Choroid plexus epithelial cell (primary cell): Measurements from ENCODE around the gene KICS2.
A peak's percentile ranks its signal among the peaks of the same experiment; 100 is the strongest.

Experiments used
- DNase-seq: peaks from one replicate; pipeline ENCODE4 v3.0.0-alpha.2; 2010; ENCODE audit warnings: low read depth
- H3K4me3 ChIP-seq: 2 replicates; pipeline ENCODE4 v1.5.1; 2011; ENCODE audit warnings: low read depth, mild to moderate bottlenecking, control low read depth, low read length, moderate library complexity
- TF ChIP-seq, protein P1 (sequence below): conservative IDR thresholded peaks from 2 replicates; pipeline ENCODE4 v1.5.1; 2011; ENCODE audit warnings: low read depth, mild to moderate bottlenecking, control low read depth, inconsistent platforms, low read length, moderate library complexity

The KICS2 gene

GRCh38 chr12:64222009-64222765, at the start of gene KICS2:
Gene KICS2 (minus strand): TSS chr12:64222296. CDS start chr12:64222237, 59 bp downstream.
- H3K4me3 ChIP-seq = peak within 1 kb of the TSS; percentile 93
- TF ChIP-seq, protein P1, sequence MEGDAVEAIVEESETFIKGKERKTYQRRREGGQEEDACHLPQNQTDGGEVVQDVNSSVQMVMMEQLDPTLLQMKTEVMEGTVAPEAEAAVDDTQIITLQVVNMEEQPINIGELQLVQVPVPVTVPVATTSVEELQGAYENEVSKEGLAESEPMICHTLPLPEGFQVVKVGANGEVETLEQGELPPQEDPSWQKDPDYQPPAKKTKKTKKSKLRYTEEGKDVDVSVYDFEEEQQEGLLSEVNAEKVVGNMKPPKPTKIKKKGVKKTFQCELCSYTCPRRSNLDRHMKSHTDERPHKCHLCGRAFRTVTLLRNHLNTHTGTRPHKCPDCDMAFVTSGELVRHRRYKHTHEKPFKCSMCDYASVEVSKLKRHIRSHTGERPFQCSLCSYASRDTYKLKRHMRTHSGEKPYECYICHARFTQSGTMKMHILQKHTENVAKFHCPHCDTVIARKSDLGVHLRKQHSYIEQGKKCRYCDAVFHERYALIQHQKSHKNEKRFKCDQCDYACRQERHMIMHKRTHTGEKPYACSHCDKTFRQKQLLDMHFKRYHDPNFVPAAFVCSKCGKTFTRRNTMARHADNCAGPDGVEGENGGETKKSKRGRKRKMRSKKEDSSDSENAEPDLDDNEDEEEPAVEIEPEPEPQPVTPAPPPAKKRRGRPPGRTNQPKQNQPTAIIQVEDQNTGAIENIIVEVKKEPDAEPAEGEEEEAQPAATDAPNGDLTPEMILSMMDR = no peak
- peak; percentile 95 for DNase-seq

DNA sequence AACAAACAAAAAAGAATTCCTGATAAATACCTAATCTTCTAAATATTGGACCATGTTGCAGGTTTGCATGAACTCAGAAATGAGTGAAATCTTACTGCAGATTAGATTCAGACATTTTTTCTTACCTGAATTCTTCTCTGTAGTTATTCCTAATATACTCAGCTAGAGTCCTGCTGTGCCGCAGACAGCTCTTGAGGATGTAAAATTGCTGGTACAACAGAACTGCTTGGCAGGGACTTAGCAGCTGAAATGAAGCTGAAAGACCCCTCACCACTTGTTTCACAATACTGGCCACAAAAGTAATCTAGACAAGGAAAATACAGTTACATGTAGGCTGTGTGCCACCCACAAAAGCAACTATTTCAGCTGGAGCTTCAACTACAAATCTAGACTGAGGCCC, 48.3 kb upstream of the KICS2 start:
- no peak overlapping the region for H3K4me3 ChIP-seq
- DNase-seq = no peak
- TF ChIP-seq, protein P1 = no peak

GRCh38 chr12:64269161-64269560, 47.1 kb upstream of the KICS2 start:
- no peak overlapping the region for H3K4me3 ChIP-seq
- DNase-seq = no peak
- TF ChIP-seq, protein P1 = no peak

DNA sequence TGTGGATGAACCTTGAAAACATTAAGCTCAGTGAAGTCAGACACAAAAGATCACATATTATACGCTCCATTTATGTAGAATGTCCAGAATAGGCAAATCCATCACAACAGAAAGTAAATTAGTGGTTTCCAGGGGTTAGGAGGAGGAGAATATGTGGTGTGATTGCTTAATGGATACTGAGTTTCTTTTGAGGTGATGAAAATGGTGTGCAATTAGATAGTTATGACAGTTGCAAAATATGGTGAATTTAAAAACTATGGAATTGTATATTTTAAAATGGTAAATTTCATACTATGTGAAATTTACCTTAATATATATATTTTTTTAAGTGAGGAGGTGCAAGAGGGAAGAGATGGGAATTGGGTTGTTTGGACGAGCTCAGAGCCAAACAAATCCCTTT, 46.3 kb upstream of the KICS2 start:
- H3K4me3 ChIP-seq = no peak overlapping the region
- DNase-seq = peak; percentile 9
- TF ChIP-seq, protein P1 = no peak

GRCh38 chr12:64265839-64266238, 43.7 kb upstream of the KICS2 start:
- DNase-seq = no peak
- TF ChIP-seq, protein P1 = no peak
- H3K4me3 ChIP-seq = no peak overlapping the region

DNA sequence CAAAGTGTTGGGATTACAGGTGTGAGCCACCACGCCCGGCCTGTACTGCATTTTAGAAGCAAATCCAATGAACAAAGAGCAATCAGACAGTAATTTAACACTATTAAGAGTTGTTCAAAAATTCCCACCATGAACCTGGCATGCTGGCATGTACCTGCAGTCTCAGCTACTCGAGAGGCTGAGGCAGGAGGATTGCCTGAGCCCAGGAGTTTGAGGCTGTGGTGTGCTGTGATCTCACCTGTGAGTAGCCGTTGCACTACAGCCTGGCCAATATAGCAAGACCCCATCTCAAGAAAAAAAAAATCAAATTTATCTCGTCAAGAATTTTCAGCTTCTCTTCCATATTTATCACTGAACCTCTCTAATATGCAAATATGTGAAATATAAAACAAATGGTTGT, 39.7 kb upstream of the KICS2 start:
- H3K4me3 ChIP-seq = no peak overlapping the region
- TF ChIP-seq, protein P1 = no peak
- no peak for DNase-seq

GRCh38 chr12:64258576-64258975, 36.5 kb upstream of the KICS2 start:
- DNase-seq = peak; percentile 8
- TF ChIP-seq, protein P1 = no peak
- H3K4me3 ChIP-seq = no peak overlapping the region
